HG02884 (cell line): ENCODE data around the gene GALNT10.

ENCODE experiments used
- ATAC-seq: cut with Tn5 transposase; IDR thresholded peaks from one replicate; pipeline ENCODE4 v1.9.1; 2021; ENCODE audit warnings: mild to moderate bottlenecking, moderate library complexity; ENCODE audit not compliant: unreplicated experiment

GALNT10 gene

GRCh38 chr5:154179846-154180710 lies 10.5 kb upstream of the GALNT10 start:
- peak; percentile 95 for ATAC-seq

- ATAC-seq = no peak
Observed at GRCh38 chr5:154181161-154181560, 9.4 kb upstream of the GALNT10 start.

- peak; percentile 1 for ATAC-seq
Observed at GRCh38 chr5:154189256-154189818, 1.2 kb upstream of the GALNT10 start.

DNA sequence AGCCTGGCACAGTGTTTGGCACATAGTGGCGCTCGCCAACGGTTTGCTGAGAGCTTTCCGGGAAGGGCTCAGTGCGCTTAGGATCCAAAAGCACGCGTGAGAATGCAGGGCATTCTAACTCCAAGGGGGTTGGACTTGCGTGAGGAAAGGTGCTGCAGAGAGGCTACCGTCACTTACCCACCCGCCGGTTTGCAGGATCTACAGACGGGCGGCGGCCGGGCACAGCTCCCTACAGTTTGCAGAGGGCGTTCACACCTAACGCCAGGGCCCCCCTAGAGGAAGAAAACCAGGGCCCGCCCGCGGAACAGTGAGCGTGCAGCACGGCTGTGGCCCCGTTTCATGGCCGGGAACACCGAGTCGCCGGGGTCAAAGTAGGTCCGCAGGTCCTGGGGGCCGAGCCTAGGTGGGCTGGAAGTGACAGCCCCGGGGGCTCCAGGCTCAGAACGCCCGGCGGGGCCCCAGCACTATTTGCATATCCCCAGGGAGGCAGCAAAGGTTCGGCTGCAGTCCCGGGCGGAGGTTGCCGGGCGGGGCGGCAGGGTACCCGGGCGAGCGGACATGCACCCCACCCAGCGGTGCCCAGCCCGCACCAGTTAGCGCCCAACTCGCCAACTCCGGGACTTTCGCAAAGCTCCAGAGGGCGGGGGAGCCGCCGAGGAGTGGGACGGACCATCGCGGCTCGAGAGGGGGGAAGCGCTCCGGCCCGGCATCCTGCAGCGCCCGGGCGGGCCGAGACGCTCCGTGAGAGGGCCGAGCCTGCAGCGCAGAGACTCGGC lies 526 bp upstream of the GALNT10 start:
- peak; percentile 76 for ATAC-seq

GRCh38 chr5:154191467-154192261 lies 1.1 kb downstream of the GALNT10 start:
- ATAC-seq = no peak

- no peak for ATAC-seq
Observed at GRCh38 chr5:154193283-154193682, 2.8 kb downstream of the GALNT10 start.

GRCh38 chr5:154193701-154194121 lies 3.2 kb downstream of the GALNT10 start:
- no peak for ATAC-seq

DNA sequence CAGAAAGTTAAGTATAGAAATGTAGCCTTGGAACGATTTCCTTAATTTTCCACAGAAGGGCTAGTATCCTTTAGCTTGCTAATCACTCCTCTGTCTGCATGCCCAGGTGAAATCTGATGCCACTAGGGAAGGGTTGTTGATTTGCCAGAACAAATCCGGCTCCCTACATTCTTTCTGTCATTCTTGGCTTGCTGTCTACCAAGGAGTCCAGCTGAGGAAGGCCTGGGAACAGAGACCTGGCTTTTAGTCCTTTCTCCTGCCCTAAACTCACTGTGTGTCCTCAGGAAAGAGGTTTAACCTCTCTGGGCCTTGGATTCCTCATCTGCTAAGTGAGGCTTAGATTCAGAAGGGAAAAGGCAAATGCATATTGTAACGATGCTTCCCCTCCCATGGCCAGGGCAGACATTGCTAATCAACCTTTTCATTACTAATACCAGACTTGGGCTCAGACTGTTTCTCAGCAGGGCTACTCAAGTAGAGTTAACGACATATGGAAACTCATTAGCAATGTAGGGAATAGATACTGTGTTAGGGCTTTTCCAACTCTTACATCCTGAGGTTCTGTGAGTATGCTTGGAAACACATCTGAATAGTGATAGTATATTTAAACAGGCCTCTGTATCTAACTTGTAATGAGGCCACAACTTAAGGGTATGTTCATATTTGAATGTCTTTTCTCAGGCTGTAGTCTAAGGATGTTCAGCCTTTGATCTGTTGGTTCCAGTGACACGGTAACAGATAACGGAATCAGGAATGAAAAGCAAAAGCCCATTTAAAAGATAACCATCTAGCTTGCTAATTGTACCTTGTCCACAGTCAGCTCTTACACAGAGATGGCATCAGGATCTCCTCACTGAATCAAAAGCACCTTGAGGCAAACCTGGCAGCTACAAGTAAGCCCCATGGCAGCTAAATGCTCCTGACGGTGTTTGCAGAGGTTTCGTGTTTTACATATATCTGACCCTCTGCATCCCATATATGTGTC lies 4.1 kb downstream of the GALNT10 start:
- ATAC-seq = no peak

- no peak for ATAC-seq
Observed at GRCh38 chr5:154196281-154196680, 5.7 kb downstream of the GALNT10 start.

DNA sequence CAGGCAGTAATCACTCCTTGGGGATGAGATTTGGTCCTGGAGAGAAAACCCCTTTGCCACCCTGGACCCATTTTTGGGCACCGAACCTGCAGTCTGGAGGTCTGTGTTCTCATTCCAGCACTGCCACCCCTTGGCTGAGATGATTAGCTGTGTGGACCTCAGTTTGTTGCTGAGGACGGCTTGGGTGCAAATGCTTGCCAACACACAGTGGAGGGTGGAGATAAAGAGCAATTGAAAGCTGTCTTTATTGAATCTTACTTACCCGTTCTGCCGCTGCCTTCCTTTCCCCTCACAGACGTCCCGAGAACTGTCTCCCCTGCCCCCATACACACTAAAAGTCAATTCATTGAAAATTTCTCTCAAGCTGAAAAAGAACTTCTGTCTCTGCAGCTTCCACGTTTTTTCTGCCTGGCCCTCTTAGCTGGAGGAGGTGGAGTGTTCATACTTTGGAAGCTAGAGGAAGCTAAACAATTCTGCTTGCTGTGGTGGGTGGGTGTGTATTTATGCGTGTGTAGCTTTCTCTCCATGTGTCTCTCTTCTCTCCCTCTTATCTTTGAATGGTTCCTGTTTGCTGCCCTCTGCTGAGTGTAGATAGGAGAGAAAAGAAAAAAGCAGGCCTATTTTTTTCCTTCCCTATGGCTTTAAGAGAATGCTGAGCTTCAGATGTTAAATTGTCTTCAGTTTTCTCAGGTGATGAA lies 6.6 kb downstream of the GALNT10 start:
- peak; percentile 54 for ATAC-seq

DNA sequence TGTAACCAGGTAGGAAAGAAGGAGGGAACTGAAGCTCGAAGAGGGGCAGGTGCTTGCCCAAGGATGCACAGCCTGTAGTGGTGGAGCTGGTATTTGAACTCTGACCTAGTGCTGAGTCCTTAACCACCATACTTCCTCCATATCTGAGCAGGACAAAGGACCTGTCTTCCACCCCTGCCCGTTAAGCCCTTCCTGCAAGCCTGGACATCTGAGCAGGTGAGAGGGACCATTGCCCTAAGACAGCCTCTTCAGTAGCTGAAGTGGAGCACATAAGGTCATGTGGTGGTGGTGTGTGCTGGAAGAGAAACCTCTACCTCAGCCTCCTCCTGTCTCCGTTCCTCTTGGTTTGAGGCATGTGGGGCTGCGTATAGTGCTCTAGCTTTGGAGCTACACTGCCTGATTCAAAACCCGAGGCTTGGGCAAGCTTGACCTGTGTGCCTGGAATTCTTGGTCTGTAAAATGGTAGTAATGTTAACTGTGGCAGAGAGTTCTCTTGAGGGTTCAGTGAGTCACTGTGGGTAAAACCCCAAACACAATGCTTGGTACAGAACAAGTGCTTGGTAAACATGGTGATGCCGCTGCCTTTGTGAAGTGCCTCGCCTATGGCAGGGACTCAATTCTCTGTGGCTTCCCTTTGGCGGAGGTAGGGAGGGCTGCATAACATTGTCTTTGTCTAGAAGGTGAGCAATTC lies 7.4 kb downstream of the GALNT10 start:
- no peak for ATAC-seq

DNA sequence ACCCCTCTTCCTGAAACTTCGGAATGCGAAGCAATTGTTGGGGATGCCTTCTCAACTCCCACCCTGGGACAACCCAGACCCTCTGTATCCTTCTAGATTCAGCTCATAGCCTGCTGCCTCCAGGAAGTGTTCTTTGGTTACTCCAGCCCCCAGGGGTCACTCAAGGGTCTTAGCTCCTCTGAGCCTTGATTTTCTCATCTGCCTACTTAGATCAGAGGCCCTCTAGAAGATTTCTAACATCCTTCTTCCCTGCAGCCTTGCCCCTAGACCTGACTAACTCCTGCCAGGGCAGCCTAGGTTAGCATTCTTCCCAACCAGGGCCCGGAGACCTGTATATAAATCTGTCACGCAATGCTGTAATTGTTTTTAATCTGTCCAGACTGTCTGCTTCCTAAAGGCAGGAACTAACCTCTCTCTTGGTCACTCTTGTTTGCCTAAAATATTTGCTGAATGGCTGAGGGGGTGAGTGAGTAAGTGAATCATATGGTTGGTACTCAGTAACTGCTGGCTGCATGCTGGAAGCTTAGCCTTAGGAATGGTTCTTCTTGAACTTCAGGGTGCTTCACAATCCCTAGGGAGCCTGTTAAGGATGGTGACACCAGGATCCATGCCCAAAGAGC lies 8.2 kb downstream of the GALNT10 start:
- ATAC-seq = no peak

DNA sequence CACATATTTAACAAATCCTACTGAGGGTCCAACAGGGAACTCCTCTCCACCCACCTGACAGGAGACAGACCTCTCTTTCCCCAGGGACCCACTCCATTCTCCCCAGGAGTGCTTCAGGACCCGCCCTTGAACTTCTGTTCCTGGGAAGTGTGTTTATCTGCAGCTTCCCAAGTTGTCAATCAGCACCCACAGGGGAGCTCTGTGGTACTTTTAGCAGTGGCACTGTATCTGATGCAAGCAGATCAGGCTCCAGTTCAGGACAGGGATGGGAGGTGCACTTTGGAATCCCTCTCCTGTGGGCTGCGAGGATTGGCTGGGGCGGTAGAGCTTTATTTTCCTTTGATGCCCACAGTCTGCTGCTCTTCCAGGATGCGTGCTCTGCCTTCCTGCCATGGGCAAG lies 8.7 kb downstream of the GALNT10 start:
- ATAC-seq = no peak

DNA sequence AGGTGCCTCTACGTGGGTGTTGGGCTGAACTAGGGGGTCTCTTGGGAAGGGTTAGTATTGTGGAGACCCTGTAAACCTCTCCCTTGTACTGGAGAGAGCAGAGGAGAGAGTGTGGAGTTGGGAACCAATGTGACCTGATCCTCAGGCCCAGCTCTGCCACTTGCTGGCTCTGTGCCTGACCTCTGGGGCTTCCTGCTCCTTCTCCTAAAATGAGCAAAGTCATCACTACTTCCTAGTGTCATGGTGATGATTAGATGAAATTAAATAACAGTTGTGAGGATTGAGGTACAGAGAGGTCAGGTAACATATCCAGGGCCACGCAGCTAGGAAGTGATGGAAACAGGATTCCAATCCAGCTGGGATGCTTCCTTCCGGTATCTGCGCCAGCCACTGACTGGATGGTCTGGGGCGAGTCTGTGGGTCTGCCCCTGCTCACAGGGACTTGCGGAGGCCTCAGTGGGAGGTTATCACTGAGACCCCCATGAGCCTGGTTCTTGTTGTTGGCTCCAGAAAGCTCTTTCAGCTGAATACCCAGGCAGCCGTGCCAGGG lies 9.2 kb downstream of the GALNT10 start:
- ATAC-seq = no peak

DNA sequence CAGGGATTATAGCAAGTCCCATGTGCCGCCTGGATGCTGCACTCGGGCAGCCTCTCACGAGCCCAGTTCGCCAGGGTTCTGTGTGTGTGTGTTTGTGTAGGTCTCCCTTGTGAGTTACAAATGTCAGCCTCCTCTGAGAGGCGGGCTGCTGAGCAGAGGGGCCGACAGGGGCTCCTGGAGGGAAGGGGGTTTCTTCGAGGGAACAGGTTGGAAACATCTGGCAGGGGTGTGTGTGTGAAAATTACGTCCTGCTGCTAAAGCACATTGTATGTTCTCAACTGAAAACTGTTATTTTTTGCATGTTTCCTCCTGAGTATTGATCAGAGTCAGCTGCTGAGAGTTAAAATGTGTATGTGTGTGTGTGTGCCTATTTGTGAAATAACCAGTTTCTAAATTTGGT lies 9.7 kb downstream of the GALNT10 start:
- no peak for ATAC-seq

DNA sequence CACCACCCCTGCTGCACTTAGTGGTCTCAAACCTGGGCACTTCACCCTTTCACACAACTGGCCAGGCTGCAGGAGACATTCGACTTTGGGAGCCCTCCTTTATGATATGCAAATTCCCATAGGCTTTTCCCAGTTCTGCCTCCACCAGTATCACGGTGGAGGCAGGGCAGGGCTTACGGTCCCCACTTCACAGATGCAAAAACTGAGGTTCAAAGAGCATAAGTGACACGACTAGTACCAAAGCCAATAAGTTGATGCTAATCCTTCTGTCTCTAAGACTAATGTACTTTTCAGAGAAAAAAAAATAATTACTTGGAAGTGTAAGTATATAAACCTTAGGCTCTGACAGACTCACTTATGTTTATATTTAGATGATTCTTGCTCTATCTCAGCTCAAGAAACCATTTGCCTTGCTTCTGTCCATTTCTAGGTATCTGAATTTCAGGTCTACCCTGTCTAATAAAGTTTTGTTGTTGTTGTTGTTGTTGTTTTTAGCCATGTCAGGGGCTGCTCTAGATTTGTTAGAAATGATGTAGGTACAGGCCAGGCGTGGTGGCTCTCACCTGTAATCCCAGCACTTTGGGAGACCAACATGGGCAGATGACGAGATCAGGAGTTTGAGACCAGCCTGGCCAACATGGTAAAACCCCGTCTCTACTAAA lies 10.7 kb downstream of the GALNT10 start:
- ATAC-seq = no peak
